HG03439 (cell line): Measurements from ENCODE around the gene ATP2C2.
"Not testable (repeated sequence)": the region's sequence is repeated elsewhere in the genome, so short reads cannot be mapped to it uniquely, and the experiment has no call there.

Source experiments
- ATAC-seq: cut with Tn5 transposase; IDR thresholded peaks from one replicate; pipeline ENCODE4 v1.9.1; 2021; ENCODE audit warnings: mild to moderate bottlenecking, moderate library complexity; ENCODE audit not compliant: unreplicated experiment

The ATP2C2 gene

DNA sequence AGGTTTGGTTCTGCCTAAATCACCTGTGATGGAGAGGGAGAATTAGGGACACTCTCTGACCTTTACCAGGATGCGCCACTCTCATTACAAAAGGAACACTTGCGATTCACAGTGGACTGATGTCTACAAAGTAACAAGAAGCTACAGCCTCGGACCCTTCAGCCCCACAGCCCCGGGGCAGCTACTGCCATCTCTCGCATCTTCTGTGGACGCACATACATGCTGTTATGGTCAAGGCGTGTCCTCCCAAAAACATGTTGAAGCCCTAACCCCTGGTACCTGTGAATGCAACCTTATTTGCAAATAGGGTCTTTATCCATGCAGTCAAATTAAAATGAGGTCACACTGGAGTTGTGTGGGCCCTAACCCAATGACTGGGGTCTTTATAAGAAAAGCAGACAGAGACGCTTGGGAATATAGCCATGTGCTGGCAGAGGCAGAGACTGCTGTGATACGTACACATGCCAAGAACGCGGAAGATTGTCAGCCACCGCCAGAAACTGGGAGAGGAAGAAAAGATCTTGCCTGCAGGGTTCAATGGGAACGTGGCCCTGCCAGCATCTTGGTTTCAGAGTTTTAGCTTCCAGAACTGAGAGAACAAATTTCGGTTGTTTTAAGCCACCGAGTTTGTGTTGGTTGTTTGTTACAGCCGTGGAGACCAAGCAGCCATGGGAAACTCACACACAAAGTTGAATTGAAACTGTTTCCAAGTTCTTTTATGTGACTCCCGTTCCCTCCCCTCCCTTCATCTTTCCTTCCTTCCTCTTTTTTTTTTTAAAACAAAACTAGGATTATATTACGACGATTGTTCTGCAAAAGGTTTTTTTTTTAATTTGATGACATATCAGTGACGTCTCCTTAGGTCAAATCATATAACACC is 23.1 kb downstream of the ATP2C2 start:
- no peak for ATAC-seq

DNA sequence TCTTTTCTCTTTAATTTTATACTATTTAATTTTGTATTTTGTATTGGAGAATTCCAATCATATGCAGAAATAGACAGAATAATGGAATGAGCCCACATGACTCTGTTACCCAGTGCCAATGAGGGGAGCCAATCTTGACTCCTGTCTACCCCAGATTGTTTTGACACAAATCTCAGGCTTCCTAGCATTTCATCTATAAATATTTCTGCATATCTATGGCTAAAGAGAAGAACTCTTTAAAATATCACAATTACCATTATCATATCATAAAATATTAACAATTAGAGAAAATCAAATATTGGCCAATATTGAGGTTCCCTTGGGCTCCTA is 23.7 kb downstream of the ATP2C2 start:
- no peak for ATAC-seq

- ATAC-seq, result not testable (repeated sequence)
These were observed 27.7 kb downstream of the ATP2C2 start for GRCh38 chr16:84396082-84396481.

- no peak for ATAC-seq
These were observed 28.2 kb downstream of the ATP2C2 start for GRCh38 chr16:84396537-84397008.

- no peak for ATAC-seq
These were observed 28.8 kb downstream of the ATP2C2 start for GRCh38 chr16:84397090-84397489.

DNA sequence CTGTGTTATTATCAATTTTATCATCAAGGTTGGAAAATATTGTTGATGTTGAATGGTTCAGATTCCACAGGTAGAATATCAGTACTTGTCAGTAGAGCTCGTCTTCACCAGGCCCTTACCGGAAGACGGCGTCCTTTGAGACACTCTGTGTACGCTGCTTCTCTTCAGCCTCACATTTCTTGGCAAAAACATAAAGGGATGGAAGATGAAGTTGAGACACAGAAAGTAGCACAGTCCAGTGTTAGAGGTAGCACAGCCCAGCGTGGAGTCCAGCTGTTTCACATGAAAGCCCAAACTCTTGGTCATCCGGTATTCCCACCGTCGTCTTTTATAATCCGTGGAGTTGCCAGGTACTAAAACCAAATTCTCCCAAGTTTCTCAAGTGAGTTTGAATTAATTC is 30.4 kb downstream of the ATP2C2 start:
- no peak for ATAC-seq

DNA sequence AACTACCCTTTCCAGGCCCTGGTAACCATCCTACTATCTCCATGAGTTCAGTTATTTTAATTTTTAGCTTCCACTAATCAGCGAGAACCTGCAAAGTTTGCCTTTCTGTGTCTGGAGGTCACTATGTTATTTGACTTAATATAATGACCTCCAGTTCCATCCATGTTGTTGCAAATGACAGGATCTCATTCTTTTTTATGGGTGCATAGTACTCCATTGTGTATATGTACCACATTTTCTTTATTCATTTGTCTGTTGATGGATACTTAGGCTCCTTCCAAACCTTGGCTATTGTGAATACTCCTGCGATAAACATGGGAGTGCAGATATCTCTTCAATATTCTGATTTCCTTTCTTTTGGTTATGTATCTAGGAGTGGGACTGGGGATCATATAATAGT is 31.6 kb downstream of the ATP2C2 start:
- ATAC-seq, result not testable (repeated sequence)

GRCh38 chr16:84403435-84403834 is 35.1 kb downstream of the ATP2C2 start:
- ATAC-seq, result not testable (repeated sequence)

DNA sequence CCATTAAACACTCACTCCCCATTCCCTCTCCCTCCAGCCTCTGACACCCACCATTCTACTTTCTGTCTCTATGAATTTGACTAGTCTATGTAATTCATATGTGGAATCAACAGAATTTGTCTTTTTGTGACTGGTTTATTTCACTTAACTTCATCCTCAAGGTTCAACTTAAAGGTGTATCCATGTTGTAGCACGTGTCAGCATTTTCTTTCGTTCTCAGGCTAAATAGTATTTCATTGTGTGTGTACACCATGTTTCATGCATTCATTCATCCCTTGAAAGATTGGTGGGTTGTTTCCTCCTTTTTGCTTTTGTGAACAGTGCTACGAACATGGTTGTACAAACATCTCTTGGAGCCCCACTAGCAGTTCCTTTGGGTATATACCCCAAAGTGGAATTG is 36.0 kb downstream of the ATP2C2 start:
- no peak for ATAC-seq

DNA sequence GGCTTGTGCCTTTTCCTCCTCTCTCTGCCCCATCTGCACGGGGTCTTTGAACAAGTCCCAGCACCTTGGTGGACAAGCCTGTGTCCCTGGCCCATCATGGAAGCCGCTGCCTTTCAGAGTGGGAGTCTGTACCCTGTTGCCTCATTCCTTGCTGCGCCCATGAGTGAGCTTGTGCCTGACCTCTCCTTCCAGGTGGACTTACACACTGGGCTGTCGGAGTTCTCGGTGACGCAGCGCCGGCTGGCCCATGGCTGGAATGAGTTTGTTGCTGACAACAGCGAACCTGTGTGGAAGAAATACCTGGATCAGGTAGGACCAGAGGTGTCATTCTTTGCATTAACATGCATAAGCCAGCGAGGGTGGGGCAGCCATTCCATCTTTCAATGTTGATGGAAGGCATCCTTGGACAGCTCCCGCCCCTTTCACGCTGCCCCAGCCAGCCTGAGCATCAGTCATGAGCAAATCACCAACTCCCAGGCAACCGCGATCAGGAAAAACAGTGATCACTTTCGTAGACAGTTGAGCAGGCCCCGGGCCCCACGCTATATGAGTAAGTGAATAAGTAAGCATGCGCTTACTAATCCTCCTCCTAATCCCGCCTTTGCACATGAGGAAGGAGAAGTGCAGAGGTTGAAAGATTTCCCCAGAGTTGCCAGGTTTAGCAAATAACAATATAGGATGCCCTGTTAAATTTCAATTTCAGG is 36.8 kb downstream of the ATP2C2 start:
- no peak for ATAC-seq

GRCh38 chr16:84406006-84406963 is 37.9 kb downstream of the ATP2C2 start:
- ATAC-seq, result no peak

- ATAC-seq, result no peak
These were observed 39.4 kb downstream of the ATP2C2 start for GRCh38 chr16:84407588-84408313.

DNA sequence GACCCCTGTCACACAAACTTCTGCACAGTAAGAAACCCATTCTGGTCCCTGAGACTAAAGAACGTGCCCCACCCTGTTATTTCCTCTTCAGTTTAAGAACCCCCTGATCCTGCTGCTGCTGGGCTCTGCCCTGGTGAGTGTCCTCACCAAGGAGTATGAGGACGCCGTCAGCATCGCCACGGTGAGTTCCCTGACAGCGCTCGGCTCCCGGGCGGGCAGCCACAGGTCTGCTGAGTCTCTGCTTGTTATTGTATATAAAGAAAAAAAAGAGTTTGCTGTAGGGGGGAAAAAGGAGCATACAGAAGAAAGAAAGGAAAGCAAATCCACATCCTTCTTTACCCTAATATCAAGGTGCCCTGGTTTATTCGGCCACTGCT is 40.0 kb downstream of the ATP2C2 start:
- ATAC-seq, result no peak

GRCh38 chr16:84408856-84409255 is 40.5 kb downstream of the ATP2C2 start:
- ATAC-seq, result no peak

- no peak for ATAC-seq
These were observed 42.2 kb downstream of the ATP2C2 start for GRCh38 chr16:84410361-84411138.

DNA sequence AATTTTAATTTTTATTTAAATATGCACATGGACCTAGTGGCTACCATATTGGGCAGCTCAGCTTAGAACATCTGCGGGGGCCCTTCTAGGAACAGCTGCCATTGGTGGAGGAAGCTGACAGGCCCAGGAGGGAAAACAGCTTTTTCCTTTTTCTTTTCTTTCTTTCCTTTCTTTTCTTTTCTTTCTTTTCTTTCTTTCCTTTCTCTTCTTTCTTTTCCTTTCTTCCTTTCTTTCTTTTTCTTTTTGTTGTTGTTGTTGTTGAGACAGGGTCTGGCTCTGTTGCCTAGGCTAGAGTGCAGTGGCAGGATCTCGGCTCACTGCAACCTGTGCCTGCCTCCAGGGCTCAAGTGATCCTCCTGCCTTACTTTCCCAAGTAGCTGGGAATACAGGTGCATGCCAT is 43.4 kb downstream of the ATP2C2 start:
- ATAC-seq, result no peak

GRCh38 chr16:84412262-84412661 is 43.9 kb downstream of the ATP2C2 start:
- ATAC-seq, result no peak

DNA sequence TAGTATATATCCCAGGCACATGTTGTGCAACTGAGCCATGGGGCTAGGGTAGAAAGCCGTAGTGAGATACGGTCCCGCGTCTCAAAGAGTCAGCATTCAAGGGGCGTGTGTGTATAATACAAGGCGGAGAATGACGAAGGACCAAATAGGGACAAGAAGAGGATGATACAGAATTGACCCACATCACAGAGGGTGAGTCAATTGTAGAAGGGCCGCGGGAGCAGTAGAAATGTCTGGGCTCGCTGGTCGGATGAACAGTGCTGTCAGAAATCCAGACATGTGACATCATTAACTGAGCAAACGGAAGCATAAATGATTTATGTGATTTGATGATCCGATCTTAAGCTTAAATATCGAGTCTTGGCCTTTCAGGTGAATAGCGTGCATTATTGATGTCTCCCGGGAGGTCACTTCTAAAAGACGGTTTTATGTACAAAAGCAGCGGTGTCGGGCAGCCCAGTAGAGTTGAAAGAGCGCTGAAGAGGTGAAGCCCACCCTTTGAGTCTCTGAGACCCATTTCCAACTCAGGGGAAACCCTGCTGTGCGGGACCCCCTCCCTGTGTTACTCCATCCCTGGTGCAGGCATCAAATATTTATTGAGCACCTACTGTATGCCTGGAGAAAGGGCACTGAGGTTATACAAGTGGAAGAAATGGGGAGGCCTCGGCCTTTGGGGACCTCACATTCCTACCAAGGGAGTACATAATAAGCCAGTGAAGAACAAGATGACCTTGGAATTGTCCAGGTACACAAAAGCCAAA is 45.1 kb downstream of the ATP2C2 start:
- no peak for ATAC-seq

- ATAC-seq, result no peak
These were observed 46.5 kb downstream of the ATP2C2 start for GRCh38 chr16:84414789-84415326.
